ENCODE measurements around the gene MICA. TPM values are rescaled to one million over a fixed set of nuclear protein-coding genes. Genes with fewer than 3 reads are reported as not detected.

MICA gene
- total and polyA plus RNA-seq, 9 of the 15 experiments (the other 6 are each of a cell fraction or from before 2014, with no cell fraction given): 11.8 to 24.6 (median 16.7) TPM

GRCh38 chr6:31366693-31367470 lies 36.5 kb upstream of the MICA start (continued):
- TF ChIP-seq RREB1 (CRISPR knock-in tag; IDR thresholded peaks at IDR 0.05) (0 out of 2 replicates have a peak, but pooled peaks have one; percentile 42), STAG1 (CRISPR knock-in tag; IDR thresholded peaks at IDR 0.05; ENCODE audit: borderline replicate concordance) (peak; percentile 83; the same call in 1 of the 2 replicates), RNF2 (IDR thresholded peaks at IDR 0.05) (no peak), CXXC5 (CRISPR knock-in tag; IDR thresholded peaks at IDR 0.05) (peak; percentile 61), PBX2 (CRISPR knock-in tag; IDR thresholded peaks at IDR 0.05; ENCODE audit: low read depth) (no peak), PBX2 (tag; conservative IDR thresholded peaks at IDR 0.05; ENCODE audit: low read depth) (no peak), SIRT6 (IDR thresholded peaks at IDR 0.05; ENCODE audit: low read depth, low read length) (no peak), ATF1 (CRISPR knock-in tag; IDR thresholded peaks at IDR 0.05) (no peak), ATF1 (tag; IDR thresholded peaks at IDR 0.05) (0 out of 2 replicates have a peak, but pooled peaks have one; percentile 46), FOXA1 (IDR thresholded peaks at IDR 0.05; ENCODE audit: borderline replicate concordance) (no peak), MEF2D (tag; conservative IDR thresholded peaks at IDR 0.05; ENCODE audit: low read depth) (0 out of 2 replicates have a peak, but pooled peaks have one; percentile 24), HEY1 (CRISPR knock-in tag; IDR thresholded peaks at IDR 0.05; ENCODE audit: borderline replicate concordance) (no peak), TAF9B (IDR thresholded peaks at IDR 0.05; ENCODE audit: partially characterized antibody) (no peak), ZNF398 (CRISPR knock-in tag; IDR thresholded peaks at IDR 0.05) (no peak), CTBP1 (IDR thresholded peaks at IDR 0.05; ENCODE audit: borderline replicate concordance) (peak; percentile 95)
